22Rv1 (cell line): Measurements from ENCODE around the gene DEPDC5.

Experiments used
- H3K27ac ChIP-seq: fragments of 450-650 bp; 2 replicates; pipeline ENCODE4 v1.5.1; 2017
- ZFX ChIP-seq: fragments of 450-650 bp; IDR thresholded peaks from 2 replicates; pipeline ENCODE4 v1.6.1; 2017; ENCODE audit warnings: antibody characterized with exemption, borderline replicate concordance
- TF ChIP-seq, protein P1 (sequence below): fragments of 450-650 bp; IDR thresholded peaks from 2 replicates; pipeline ENCODE4 v1.5.1; 2017; ENCODE audit warnings: mild to moderate bottlenecking

Gene DEPDC5

DNA sequence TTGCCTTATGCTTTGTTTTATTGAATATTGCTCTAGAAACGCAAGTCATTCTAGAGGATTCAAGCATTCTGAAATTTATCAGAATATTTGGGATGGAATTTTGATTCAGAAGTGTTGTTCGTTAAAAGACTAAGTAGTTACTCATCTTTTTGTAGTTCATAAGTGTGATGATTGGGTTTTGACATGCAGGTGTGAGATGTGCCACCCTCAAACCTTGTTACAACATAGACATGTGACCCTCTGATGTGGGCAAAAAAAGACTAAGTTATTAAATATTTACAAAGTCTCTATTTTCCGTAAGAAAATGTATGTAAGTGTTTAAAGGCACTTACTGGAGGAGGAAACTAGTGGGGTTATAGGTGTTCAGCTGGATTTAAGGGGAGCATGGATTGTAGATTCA lies 199.4 kb downstream of the DEPDC5 start:
- TF ChIP-seq ZFX, result no peak
- 0 out of 2 replicates have a peak overlapping the region, but pooled peaks have one; percentile 19 for H3K27ac ChIP-seq

GRCh38 chr22:31954535-31955523 lies 201.0 kb downstream of the DEPDC5 start:
- TF ChIP-seq, protein P1, sequence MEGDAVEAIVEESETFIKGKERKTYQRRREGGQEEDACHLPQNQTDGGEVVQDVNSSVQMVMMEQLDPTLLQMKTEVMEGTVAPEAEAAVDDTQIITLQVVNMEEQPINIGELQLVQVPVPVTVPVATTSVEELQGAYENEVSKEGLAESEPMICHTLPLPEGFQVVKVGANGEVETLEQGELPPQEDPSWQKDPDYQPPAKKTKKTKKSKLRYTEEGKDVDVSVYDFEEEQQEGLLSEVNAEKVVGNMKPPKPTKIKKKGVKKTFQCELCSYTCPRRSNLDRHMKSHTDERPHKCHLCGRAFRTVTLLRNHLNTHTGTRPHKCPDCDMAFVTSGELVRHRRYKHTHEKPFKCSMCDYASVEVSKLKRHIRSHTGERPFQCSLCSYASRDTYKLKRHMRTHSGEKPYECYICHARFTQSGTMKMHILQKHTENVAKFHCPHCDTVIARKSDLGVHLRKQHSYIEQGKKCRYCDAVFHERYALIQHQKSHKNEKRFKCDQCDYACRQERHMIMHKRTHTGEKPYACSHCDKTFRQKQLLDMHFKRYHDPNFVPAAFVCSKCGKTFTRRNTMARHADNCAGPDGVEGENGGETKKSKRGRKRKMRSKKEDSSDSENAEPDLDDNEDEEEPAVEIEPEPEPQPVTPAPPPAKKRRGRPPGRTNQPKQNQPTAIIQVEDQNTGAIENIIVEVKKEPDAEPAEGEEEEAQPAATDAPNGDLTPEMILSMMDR, result no peak
- no peak for TF ChIP-seq ZFX
- H3K27ac ChIP-seq, result 0 out of 2 replicates have a peak overlapping the region, but pooled peaks have one; percentile 1

DNA sequence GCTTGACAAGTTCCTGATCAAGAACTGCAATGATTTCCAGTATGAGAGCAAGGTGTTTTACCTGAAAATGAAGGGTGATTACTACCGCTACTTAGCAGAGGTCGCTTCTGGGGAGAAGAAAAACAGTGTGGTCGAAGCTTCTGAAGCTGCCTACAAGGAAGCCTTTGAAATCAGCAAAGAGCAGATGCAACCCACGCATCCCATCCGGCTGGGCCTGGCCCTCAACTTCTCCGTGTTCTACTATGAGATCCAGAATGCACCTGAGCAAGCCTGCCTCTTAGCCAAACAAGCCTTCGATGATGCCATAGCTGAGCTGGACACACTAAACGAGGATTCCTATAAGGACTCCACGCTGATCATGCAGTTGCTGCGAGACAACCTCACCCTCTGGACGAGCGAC lies 202.5 kb downstream of the DEPDC5 start:
- H3K27ac ChIP-seq, result no peak overlapping the region
- TF ChIP-seq, protein P1, result no peak
- TF ChIP-seq ZFX, result no peak
